ENCODE data around the gene CHCHD3. TPM values are rescaled to one million over a fixed set of nuclear protein-coding genes. Genes with fewer than 3 reads are reported as not detected.
A peak's percentile ranks its signal among the peaks of the same experiment; 100 is the strongest.

Gene CHCHD3
- 75.5 and 75.7 TPM in 2 replicates for total RNA-seq

GRCh38 chr7:133081599-133082389 is at the start of gene CHCHD3:
Gene CHCHD3, minus strand, starts transcription at chr7:133082090. Its CDS starts 153 bp downstream, at chr7:133081937.
- no peak for TF ChIP-seq CTCF (conservative IDR thresholded peaks at IDR 0.05; ENCODE audit: low read depth, low read length)
- peak within 1 kb of the TSS; percentile 79 for H3K4me3 ChIP-seq (ENCODE audit: low read depth, low read length)
- DNase-seq (ENCODE audit: low read depth), result peak; percentile 80

DNA sequence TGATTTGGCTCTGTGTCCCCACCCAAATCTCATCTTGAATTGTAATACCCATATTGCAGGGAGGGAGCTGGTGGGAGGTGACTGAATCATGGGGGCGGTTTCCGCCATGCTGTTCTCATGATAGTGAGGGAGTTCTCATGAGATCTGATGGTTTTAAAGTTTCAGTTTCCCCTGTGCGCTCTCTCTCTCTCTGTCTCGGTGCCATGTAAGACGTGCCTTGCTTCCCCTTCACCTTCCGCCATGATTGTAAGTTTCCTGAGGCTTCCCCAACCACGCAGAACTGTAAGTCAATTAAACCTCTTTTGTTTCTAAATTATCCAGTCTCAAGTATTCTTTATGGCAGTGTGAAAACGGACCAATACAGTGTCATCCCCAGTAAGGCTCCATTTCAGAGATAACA is 48.3 kb upstream of the CHCHD3 start:
- H3K4me3 ChIP-seq (ENCODE audit: low read depth, low read length), result no peak overlapping the region
- no peak for DNase-seq (ENCODE audit: low read depth)
- no peak for TF ChIP-seq CTCF (conservative IDR thresholded peaks at IDR 0.05; ENCODE audit: low read depth, low read length)

DNA sequence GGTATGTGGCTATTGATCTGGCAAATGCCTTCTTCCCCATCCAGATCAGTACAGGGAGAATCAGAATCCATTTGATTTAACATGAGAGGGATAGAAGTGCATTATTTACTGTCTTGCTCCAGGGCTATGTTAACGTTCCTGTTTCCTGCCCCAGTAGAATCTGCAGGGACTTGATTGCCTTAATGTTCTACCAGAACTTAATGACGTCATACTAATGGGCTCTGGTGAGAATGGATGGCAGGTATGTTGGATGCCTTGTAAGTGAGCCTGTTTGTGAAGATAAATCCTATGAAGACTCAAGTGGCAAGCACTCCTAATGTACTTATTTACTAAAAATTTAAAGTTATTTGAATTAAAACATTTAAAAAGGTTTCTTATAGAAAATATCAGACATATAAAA is 44.5 kb upstream of the CHCHD3 start:
- no peak for TF ChIP-seq CTCF (conservative IDR thresholded peaks at IDR 0.05; ENCODE audit: low read depth, low read length)
- H3K4me3 ChIP-seq (ENCODE audit: low read depth, low read length), result no peak overlapping the region
- no peak for DNase-seq (ENCODE audit: low read depth)

- H3K4me3 ChIP-seq (ENCODE audit: low read depth, low read length), result no peak overlapping the region
- no peak for TF ChIP-seq CTCF (conservative IDR thresholded peaks at IDR 0.05; ENCODE audit: low read depth, low read length)
- no peak for DNase-seq (ENCODE audit: low read depth)
Measured at GRCh38 chr7:133124974-133125373, 43.1 kb upstream of the CHCHD3 start.

DNA sequence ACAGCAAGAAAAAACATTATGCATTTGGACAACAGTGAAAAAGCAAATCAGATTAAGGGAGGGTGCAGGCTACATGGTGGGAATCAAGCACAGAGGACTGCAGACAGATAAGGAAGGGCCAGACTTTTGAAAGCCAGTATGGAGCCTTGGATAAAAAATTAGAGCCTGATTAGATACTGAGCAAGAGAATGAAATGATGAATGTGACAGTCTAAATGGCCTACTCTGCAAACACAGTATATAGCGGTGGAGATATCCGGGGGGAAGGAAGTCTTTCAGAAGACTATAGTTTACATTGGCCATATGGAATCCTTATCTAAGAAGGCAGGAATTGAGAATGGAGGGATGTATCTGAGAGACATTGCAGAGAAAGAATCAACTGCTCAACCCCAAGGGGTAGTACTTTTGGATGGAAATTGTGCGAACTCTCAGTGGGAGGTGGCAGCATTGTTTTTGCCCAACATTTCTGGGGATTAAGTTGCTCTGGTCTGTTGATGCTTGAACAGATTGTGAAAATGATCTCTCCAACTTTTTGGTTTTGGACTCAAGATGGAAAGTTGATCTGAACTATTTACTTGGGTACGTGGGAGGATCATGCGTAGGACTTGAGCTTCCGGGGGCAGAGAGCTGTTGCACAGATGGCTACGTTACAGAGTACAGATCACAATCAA is 39.4 kb upstream of the CHCHD3 start:
- TF ChIP-seq CTCF (conservative IDR thresholded peaks at IDR 0.05; ENCODE audit: low read depth, low read length), result no peak
- DNase-seq (ENCODE audit: low read depth), result no peak
- H3K4me3 ChIP-seq (ENCODE audit: low read depth, low read length), result no peak overlapping the region

DNA sequence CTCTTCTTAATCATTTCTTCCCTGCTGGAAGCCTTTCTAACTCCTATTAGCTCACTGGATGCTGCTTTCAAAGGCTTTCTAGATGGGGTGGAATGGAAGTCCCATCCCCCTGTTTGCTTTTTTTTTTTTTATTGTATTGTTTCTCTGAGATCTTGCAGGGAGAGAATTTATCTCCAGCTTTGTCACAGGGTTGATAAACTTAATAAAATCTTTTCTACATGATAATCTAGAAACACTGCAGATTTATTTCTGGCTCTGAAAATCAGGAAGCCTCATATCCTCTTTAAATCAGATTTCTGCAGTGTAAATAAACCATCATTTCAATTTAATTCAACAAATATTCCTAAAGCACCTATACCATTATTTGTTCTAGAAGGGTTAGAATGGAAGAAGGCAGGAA is 37.2 kb upstream of the CHCHD3 start:
- no peak for TF ChIP-seq CTCF (conservative IDR thresholded peaks at IDR 0.05; ENCODE audit: low read depth, low read length)
- DNase-seq (ENCODE audit: low read depth), result no peak
- H3K4me3 ChIP-seq (ENCODE audit: low read depth, low read length), result no peak overlapping the region
